HepG2 (cell line): ENCODE results near the gene TIGD6. TPM values are rescaled to one million over a fixed set of nuclear protein-coding genes. Genes with fewer than 3 reads are reported as not detected.

ENCODE experiments used
- CENPX ChIP-seq: sonication (generic); formaldehyde crosslinking; IDR thresholded peaks from 2 replicates; pipeline ENCODE4 v1.9.0; 2021; ENCODE audit warnings: mild to moderate bottlenecking, missing genetic modification reagents, moderate library complexity
- CHCHD3 ChIP-seq: sonication (generic); formaldehyde crosslinking; IDR thresholded peaks from 2 replicates; pipeline ENCODE4 v1.8.0; 2022; ENCODE audit warnings: mild to moderate bottlenecking, missing genetic modification reagents, moderate library complexity
- GATAD2A ChIP-seq: IDR thresholded peaks from 2 replicates; pipeline ENCODE4 v1.6.1; 2016
- KLF11 ChIP-seq: IDR thresholded peaks from 2 replicates; pipeline ENCODE4 v1.6.1; 2016; ENCODE audit warnings: missing compliant biosample characterization
- LCORL ChIP-seq, 2 experiments: fragments of 450-650 bp in 1 of 2; sonication (generic) in 1 of 2; formaldehyde crosslinking in 1 of 2; IDR thresholded peaks; 2 replicates each; pipeline versions ENCODE4 v1.5.0 to v1.6.1; 2017 to 2020; ENCODE audit warnings: antibody characterized with exemption in 1 of 2, missing genetic modification reagents in 1 of 2
- MAF1 ChIP-seq: sonication (generic); formaldehyde crosslinking; IDR thresholded peaks from 2 replicates; pipeline ENCODE4 v1.5.0; 2020; ENCODE audit warnings: missing genetic modification reagents, borderline replicate concordance
- NCOA2 ChIP-seq: sonication (generic); formaldehyde crosslinking; IDR thresholded peaks from 2 replicates; pipeline ENCODE4 v1.8.0; 2022; ENCODE audit warnings: inconsistent platforms
- SNAPC2 ChIP-seq: sonication (generic); formaldehyde crosslinking; IDR thresholded peaks from 2 replicates; pipeline ENCODE4 v1.8.1; 2022; ENCODE audit warnings: mild to moderate bottlenecking, missing genetic modification reagents
- SOX13 ChIP-seq, 3 experiments: fragments of 450-650 bp in 1 of 3; sonication (generic) in 1 of 3; formaldehyde crosslinking in 1 of 3; IDR thresholded peaks in 2 of 3; conservative IDR thresholded peaks in 1 of 3; 2 replicates each; pipeline versions ENCODE4 v1.5.0 to v1.6.1; 2016 to 2020; ENCODE audit warnings: antibody characterized with exemption in 1 of 3, mild to moderate bottlenecking in 1 of 3, missing compliant biosample characterization in 1 of 3, missing genetic modification reagents in 1 of 3, moderate library complexity in 1 of 3
- TEAD3 ChIP-seq: optimal IDR thresholded peaks from 2 replicates; pipeline ENCODE3; 2016; ENCODE audit warnings: borderline replicate concordance
- ZKSCAN8 ChIP-seq: IDR thresholded peaks from 2 replicates; pipeline ENCODE4 v1.6.1; 2016; ENCODE audit warnings: borderline replicate concordance, missing genetic modification reagents, missing compliant biosample characterization
- ZMYM2 ChIP-seq: sonication (generic); formaldehyde crosslinking; IDR thresholded peaks from 2 replicates; pipeline ENCODE4 v1.8.0; 2022; ENCODE audit warnings: mild to moderate bottlenecking, missing genetic modification reagents
- ZNF121 ChIP-seq: sonication (generic); formaldehyde crosslinking; IDR thresholded peaks from 2 replicates; pipeline ENCODE4 v1.5.0; 2020; ENCODE audit warnings: mild to moderate bottlenecking, missing genetic modification reagents
- ZNF292 ChIP-seq: sonication (generic); formaldehyde crosslinking; IDR thresholded peaks from 2 replicates; pipeline ENCODE4 v1.8.1; 2022; ENCODE audit warnings: mild to moderate bottlenecking, low read depth, missing genetic modification reagents, borderline replicate concordance
- ZNF331 ChIP-seq: sonication (generic); formaldehyde crosslinking; IDR thresholded peaks from 2 replicates; pipeline ENCODE4 v1.4.0; 2020; ENCODE audit warnings: missing genetic modification reagents
- ZNF484 ChIP-seq: sonication (generic); formaldehyde crosslinking; IDR thresholded peaks from 2 replicates; pipeline ENCODE4 v1.5.1; 2020; ENCODE audit warnings: mild to moderate bottlenecking, low read depth, missing genetic modification reagents, borderline replicate concordance
- ZNF496 ChIP-seq: sonication (generic); formaldehyde crosslinking; IDR thresholded peaks from 2 replicates; pipeline ENCODE4 v1.8.1; 2023; ENCODE audit warnings: mild to moderate bottlenecking, moderate library complexity, missing genetic modification reagents; ENCODE audit not compliant: insufficient replicate concordance
- ZNF629 ChIP-seq: sonication (generic); formaldehyde crosslinking; conservative IDR thresholded peaks from 2 replicates; pipeline ENCODE4 v1.5.0; 2020; ENCODE audit warnings: missing genetic modification reagents
- ZNF644 ChIP-seq: IDR thresholded peaks from 2 replicates; pipeline ENCODE4 v1.6.1; 2016; ENCODE audit warnings: low read depth
- ZNF790 ChIP-seq: sonication (generic); formaldehyde crosslinking; IDR thresholded peaks from 2 replicates; pipeline ENCODE4 v1.8.0; 2022; ENCODE audit warnings: missing genetic modification reagents, mild to moderate bottlenecking, borderline replicate concordance
- ZSCAN22 ChIP-seq: sonication (generic); formaldehyde crosslinking; IDR thresholded peaks from 2 replicates; pipeline ENCODE4 v1.4.0; 2020; ENCODE audit warnings: mild to moderate bottlenecking, missing genetic modification reagents
- polyA plus RNA-seq, 8 experiments: library from polyadenylated mRNA; depleted of rRNA in 3 of 8; stranded (reverse) in 7 of 8; unstranded in 1 of 8; fragments of >200 nt; fragmentation: Illumina TruSeq in 4 of 8; extraction: Trizol in 4 of 8; gene quantifications; 2 replicates each; pipeline versions ENCODE4 v1.2.1 to v1.2.3, GENCODE V29; 2011 to 2016; ENCODE audit warnings: low read depth in 4 of 8, missing spikeins in 1 of 8, mixed read lengths in 1 of 8; ENCODE audit not compliant: insufficient read depth in 1 of 8
- total RNA-seq, 5 experiments: library from RNA; depleted of rRNA; stranded (reverse); fragments of >200 nt; fragmentation: Illumina TruSeq; extraction: Trizol; gene quantifications; 2 replicates each; pipeline ENCODE4 v1.2.3, GENCODE V29; 2016; ENCODE audit warnings: low read depth in 1 of 5
- TF ChIP-seq, protein P1 (sequence below): sonication (generic); formaldehyde crosslinking; IDR thresholded peaks from 2 replicates; pipeline ENCODE4 v1.5.0; 2020; ENCODE audit warnings: mild to moderate bottlenecking, missing genetic modification reagents
- TF ChIP-seq, protein P2 (sequence below): IDR thresholded peaks from 2 replicates; pipeline ENCODE4 v1.6.1; 2016; ENCODE audit warnings: missing genetic modification reagents, missing compliant biosample characterization
- TF ChIP-seq, protein P3 (sequence below), 2 experiments: fragments of 450-650 bp in 1 of 2; sonication (generic) in 1 of 2; formaldehyde crosslinking; IDR thresholded peaks; 2 replicates each; pipeline versions ENCODE4 v1.5.0 to v1.8.0; 2020 to 2022; ENCODE audit warnings: mild to moderate bottlenecking in 1 of 2, missing genetic modification reagents in 1 of 2
- TF ChIP-seq, protein P4 (sequence below): sonication (generic); formaldehyde crosslinking; IDR thresholded peaks from 2 replicates; pipeline ENCODE4 v1.4.0; 2020; ENCODE audit warnings: missing genetic modification reagents

TIGD6 gene
- total and polyA plus RNA-seq, 2 of the 13 experiments (the other 11 are each of a cell fraction or from before 2014, with no cell fraction given), result 2.1 to 2.9 TPM

DNA sequence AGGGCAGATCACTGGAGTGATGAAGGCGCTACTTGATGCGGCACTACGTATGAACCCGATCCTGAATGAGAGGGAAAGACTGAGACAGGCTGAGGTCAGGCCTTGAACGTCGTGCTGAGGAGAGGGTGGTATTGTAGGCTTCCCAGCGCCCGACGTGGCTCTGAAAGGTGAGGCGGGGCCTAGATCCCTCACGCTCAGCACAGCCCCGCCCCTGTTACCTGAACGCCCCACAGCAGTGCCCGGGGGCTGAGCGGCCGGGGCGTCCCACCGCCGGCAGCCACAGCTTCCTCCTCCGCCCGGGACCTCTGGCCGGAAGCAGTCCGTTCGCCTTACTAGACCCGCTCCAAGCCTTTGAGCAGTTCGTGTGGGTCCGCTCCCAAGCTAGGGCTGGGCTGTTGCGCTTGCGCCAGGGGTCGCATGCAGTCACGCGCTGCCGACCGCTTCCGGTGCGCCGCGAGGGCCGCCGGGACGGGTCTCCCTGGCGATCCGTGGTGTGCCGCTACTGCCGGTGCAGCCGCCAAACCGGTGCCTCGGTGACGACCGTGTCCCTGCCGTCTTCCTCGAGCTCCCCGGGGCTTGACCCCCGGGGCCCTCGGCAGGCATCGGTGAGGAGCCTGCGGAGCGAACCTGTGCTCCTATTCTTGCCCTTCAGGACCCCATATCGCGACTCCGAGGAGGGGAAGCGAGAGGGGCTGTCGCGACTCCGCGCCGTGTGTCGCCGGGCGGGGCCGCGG lies at the start of gene TIGD6, which contains the start of gene HMGXB3 (continued):
- TF ChIP-seq ZKSCAN8 (CRISPR knock-in tag), result no peak; the same call in 1 of the 2 replicates
- TF ChIP-seq CHCHD3 (CRISPR knock-in tag), result peak; percentile 86; the same call in 1 of the 2 replicates
- TF ChIP-seq ZNF292 (CRISPR knock-in tag), result peak; percentile 79; the same call in 1 of the 2 replicates
- TF ChIP-seq ZNF496, result no peak
- TF ChIP-seq ZMYM2 (CRISPR knock-in tag), result peak; percentile 61
- TF ChIP-seq, protein P1, sequence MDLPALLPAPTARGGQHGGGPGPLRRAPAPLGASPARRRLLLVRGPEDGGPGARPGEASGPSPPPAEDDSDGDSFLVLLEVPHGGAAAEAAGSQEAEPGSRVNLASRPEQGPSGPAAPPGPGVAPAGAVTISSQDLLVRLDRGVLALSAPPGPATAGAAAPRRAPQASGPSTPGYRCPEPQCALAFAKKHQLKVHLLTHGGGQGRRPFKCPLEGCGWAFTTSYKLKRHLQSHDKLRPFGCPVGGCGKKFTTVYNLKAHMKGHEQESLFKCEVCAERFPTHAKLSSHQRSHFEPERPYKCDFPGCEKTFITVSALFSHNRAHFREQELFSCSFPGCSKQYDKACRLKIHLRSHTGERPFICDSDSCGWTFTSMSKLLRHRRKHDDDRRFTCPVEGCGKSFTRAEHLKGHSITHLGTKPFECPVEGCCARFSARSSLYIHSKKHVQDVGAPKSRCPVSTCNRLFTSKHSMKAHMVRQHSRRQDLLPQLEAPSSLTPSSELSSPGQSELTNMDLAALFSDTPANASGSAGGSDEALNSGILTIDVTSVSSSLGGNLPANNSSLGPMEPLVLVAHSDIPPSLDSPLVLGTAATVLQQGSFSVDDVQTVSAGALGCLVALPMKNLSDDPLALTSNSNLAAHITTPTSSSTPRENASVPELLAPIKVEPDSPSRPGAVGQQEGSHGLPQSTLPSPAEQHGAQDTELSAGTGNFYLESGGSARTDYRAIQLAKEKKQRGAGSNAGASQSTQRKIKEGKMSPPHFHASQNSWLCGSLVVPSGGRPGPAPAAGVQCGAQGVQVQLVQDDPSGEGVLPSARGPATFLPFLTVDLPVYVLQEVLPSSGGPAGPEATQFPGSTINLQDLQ (CRISPR knock-in tag), result peak; percentile 17; the same call in 1 of the 2 replicates
- peak; percentile 35; the same call in 1 of the 2 replicates for TF ChIP-seq MAF1 (CRISPR knock-in tag)
- no peak for TF ChIP-seq LCORL (IDR thresholded peaks at IDR 0.05)
- TF ChIP-seq LCORL (CRISPR knock-in tag; IDR thresholded peaks at IDR 0.05), result peak; percentile 93
- no peak; the same call in 1 of the 2 replicates for TF ChIP-seq SNAPC2 (CRISPR knock-in tag)
- TF ChIP-seq, protein P2, sequence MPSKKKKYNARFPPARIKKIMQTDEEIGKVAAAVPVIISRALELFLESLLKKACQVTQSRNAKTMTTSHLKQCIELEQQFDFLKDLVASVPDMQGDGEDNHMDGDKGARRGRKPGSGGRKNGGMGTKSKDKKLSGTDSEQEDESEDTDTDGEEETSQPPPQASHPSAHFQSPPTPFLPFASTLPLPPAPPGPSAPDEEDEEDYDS (CRISPR knock-in tag), result peak; percentile 76
- TF ChIP-seq ZNF121, result peak; percentile 79; the same call in 1 of the 2 replicates
- TF ChIP-seq NCOA2 (CRISPR knock-in tag), result peak; percentile 61
- peak; percentile 65 for TF ChIP-seq TEAD3 (CRISPR knock-in tag)
- no peak for TF ChIP-seq ZNF644 (CRISPR knock-in tag)
- TF ChIP-seq ZNF331 (CRISPR knock-in tag), result peak; percentile 87
- TF ChIP-seq, protein P3, sequence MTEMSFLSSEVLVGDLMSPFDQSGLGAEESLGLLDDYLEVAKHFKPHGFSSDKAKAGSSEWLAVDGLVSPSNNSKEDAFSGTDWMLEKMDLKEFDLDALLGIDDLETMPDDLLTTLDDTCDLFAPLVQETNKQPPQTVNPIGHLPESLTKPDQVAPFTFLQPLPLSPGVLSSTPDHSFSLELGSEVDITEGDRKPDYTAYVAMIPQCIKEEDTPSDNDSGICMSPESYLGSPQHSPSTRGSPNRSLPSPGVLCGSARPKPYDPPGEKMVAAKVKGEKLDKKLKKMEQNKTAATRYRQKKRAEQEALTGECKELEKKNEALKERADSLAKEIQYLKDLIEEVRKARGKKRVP (CRISPR knock-in tag; IDR thresholded peaks at IDR 0.05), result peak in 1 of 2 experiments; percentile 42; a peak in 1 of 4 replicates
- peak; percentile 83 for TF ChIP-seq GATAD2A (CRISPR knock-in tag)
- TF ChIP-seq CENPX (CRISPR knock-in tag), result no peak
- peak; percentile 72; the same call in 1 of the 2 replicates for TF ChIP-seq ZNF790 (CRISPR knock-in tag)
- TF ChIP-seq, protein P4, sequence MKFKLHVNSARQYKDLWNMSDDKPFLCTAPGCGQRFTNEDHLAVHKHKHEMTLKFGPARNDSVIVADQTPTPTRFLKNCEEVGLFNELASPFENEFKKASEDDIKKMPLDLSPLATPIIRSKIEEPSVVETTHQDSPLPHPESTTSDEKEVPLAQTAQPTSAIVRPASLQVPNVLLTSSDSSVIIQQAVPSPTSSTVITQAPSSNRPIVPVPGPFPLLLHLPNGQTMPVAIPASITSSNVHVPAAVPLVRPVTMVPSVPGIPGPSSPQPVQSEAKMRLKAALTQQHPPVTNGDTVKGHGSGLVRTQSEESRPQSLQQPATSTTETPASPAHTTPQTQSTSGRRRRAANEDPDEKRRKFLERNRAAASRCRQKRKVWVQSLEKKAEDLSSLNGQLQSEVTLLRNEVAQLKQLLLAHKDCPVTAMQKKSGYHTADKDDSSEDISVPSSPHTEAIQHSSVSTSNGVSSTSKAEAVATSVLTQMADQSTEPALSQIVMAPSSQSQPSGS (CRISPR knock-in tag), result peak; percentile 73
- TF ChIP-seq ZNF629, result no peak
- no peak for TF ChIP-seq ZNF484 (CRISPR knock-in tag)
- peak; percentile 94 for TF ChIP-seq KLF11 (CRISPR knock-in tag)
- TF ChIP-seq ZSCAN22 (CRISPR knock-in tag), result no peak; the same call in 1 of the 2 replicates
- no peak for TF ChIP-seq SOX13 (IDR thresholded peaks at IDR 0.05)
- peak in 1 of 2 experiments; percentile 17; a peak in 1 of 4 replicates for TF ChIP-seq SOX13 (CRISPR knock-in tag; conservative IDR thresholded peaks at IDR 0.05 in 1 of 2, IDR thresholded peaks at IDR 0.05 in 1 of 2)
